Fibroblast of villous mesenchyme (primary cell): Measurements from ENCODE around the gene SPATA20. TPM values are rescaled to one million over a fixed set of nuclear protein-coding genes. Genes with fewer than 3 reads are reported as not detected.

Experiments
- DNase-seq: peaks from one replicate; pipeline ENCODE4 v3.0.0-alpha.2; 2010; ENCODE audit warnings: low read depth
- H3K4me3 ChIP-seq: 2 replicates; pipeline ENCODE4 v1.5.1; 2011; ENCODE audit warnings: low read depth, mild to moderate bottlenecking, low read length
- CTCF ChIP-seq: IDR thresholded peaks from 2 replicates; pipeline ENCODE4 v1.5.1; 2012; ENCODE audit warnings: low read depth, mild to moderate bottlenecking, low read length; ENCODE audit not compliant: insufficient read depth
- total RNA-seq: library from RNA; depleted of rRNA; stranded (reverse); fragments of >200 nt; gene quantifications from 2 replicates; pipeline ENCODE4 v1.2.3, GENCODE V29; 2012

The SPATA20 gene
- total RNA-seq, 1 donor: 102 TPM

- no peak for DNase-seq
- no peak overlapping the region for H3K4me3 ChIP-seq
- TF ChIP-seq CTCF: no peak
Observed at GRCh38 chr17:50587571-50587970, 40.6 kb downstream of the SPATA20 start.

- DNase-seq: no peak
- H3K4me3 ChIP-seq: no peak overlapping the region
- TF ChIP-seq CTCF: no peak
Observed at GRCh38 chr17:50588391-50589049, 41.5 kb downstream of the SPATA20 start.

- H3K4me3 ChIP-seq: no peak overlapping the region
- no peak for TF ChIP-seq CTCF
- no peak for DNase-seq
Observed at GRCh38 chr17:50589095-50589705, 42.2 kb downstream of the SPATA20 start.

- no peak overlapping the region for H3K4me3 ChIP-seq
- DNase-seq: no peak
- no peak for TF ChIP-seq CTCF
Observed at GRCh38 chr17:50590946-50591737, 44.2 kb downstream of the SPATA20 start.

GRCh38 chr17:50593321-50593720 is 46.3 kb downstream of the SPATA20 start:
- no peak overlapping the region for H3K4me3 ChIP-seq
- TF ChIP-seq CTCF: no peak
- no peak for DNase-seq

- no peak for TF ChIP-seq CTCF
- no peak overlapping the region for H3K4me3 ChIP-seq
- no peak for DNase-seq
Observed at GRCh38 chr17:50594128-50594823, 47.3 kb downstream of the SPATA20 start.
